ENCODE data around the gene PEAK1.

DNA sequence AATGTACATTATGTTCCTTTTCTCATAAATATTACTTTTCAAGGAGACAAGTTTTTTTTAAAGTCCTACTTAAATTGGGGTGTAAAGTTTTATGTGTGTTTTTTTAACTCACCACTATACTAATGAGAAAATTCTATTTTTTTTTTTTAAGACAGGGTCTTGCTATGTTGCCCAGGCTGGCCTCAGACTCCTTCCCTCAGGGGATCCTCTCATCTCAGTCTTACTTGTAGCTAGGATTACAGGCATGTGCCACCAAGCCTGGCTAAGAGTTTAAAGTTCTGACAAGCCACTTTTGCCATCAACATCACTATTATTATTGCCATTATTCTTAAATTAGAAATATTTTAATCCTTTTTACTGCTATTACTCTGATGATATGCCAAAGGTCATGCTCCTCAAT is 356.7 kb downstream of the PEAK1 start:
- TF ChIP-seq, protein P1, sequence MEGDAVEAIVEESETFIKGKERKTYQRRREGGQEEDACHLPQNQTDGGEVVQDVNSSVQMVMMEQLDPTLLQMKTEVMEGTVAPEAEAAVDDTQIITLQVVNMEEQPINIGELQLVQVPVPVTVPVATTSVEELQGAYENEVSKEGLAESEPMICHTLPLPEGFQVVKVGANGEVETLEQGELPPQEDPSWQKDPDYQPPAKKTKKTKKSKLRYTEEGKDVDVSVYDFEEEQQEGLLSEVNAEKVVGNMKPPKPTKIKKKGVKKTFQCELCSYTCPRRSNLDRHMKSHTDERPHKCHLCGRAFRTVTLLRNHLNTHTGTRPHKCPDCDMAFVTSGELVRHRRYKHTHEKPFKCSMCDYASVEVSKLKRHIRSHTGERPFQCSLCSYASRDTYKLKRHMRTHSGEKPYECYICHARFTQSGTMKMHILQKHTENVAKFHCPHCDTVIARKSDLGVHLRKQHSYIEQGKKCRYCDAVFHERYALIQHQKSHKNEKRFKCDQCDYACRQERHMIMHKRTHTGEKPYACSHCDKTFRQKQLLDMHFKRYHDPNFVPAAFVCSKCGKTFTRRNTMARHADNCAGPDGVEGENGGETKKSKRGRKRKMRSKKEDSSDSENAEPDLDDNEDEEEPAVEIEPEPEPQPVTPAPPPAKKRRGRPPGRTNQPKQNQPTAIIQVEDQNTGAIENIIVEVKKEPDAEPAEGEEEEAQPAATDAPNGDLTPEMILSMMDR (IDR thresholded peaks at IDR 0.05): no peak
- no peak for TF ChIP-seq POLR2AphosphoS5 (IDR thresholded peaks at IDR 0.05; ENCODE audit: insufficient read depth in 1 of 2, low read depth in 1 of 2)

Data from vagina (tissue), 2 donors.